DMS53 treated with DMSO at 0.1 percent for 48 hours (cell line): Measurements from ENCODE around the gene FTO.

ENCODE experiments used
- DNase-seq: peaks from one replicate; lab custom pipeline; 2025; ENCODE audit not compliant: unreplicated experiment; lab: John Stamatoyannopoulos, UW

Gene FTO

DNA sequence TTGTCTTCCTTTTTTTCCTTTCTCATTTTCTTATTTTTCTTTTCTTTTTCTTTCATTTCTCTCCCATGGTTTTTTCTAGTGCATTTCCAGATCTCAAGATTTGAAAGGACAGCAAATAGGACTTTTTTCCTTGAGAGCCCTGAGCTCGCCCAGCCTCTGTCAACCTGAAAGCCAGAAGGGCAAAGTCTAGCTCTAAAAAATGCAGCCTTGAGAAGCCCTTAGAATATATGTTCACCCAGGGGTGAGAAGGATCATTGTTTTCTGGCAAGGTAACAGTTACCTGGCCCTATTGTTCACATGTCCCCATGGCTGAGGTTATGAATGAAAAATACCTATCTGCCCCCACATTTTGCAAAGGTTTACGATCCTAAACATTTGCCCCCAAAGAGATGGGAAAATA is 364.3 kb downstream of the FTO start:
- no peak for DNase-seq

DNA sequence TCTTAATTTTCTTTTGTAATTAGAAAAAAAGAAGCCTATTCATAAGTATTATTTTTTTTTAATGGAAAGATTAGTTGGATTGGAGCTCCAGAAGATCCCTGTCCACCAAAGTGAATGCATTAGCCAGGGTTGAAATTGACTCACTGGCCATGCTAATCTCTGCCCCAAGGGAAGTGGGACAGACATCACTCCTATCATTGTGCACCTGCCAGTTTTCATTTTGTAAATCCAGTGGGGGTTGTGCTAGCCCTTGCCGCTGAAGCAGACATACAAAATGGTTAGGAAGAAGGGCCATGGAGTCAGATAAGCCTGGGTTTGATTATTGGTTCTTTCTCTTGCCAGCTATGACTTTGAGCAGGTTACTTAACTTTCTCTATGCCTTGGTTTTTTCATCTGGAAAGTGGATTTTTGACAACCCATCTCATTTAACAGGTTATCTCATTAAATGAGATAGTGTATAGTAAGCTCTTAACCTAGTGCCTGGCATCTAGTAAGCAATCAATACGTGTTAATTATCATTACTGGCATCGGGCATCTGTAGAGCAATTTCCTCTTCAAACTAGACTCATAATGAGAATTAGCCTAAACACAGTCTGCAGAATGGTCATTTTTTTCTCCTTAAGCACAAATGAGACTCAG is 365.8 kb downstream of the FTO start:
- no peak for DNase-seq

DNA sequence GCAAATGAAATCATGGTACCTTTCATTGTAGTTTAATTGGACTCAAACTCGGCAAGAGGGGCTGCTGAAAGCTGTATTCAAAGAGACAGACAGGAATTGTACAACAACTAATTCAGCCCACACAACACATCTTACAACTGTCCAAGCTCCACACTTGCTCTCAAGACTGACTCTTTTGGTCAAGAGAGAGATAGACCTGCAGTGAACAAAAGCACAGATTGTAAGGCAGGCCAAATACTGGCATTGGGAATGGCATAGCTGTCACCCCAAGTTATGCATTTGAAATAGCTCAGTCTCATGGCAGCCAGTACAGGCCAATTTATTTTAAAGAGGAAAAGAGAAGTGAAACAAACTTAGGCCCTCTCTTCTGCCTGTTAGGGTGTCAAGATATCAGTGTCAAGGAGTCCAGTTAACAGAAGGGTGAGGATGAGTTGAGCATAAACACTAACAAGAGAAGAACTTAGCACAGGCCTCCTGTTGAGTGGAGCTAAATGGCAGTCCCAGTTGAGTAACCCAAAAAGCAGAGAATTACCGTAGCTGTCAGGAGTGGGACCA is 366.9 kb downstream of the FTO start:
- no peak for DNase-seq

DNA sequence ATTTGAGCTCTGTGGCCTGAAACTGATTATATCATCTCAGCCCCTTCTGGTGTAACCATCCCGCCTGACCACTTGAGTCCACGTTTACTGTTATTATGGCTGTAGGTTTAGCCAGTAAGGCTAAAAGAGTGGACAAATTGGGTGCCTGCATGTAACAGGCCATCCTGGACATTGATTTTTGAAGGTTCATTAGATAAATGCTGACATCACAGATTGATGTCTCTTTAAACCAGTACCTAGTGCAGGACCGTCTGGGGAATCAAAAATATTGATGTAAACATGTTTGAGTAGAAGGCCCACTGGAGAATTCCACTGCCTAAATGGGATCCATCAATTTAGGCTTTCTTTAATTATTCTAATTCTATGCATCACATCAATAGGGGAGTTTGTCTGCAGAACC is 367.6 kb downstream of the FTO start:
- no peak for DNase-seq

DNA sequence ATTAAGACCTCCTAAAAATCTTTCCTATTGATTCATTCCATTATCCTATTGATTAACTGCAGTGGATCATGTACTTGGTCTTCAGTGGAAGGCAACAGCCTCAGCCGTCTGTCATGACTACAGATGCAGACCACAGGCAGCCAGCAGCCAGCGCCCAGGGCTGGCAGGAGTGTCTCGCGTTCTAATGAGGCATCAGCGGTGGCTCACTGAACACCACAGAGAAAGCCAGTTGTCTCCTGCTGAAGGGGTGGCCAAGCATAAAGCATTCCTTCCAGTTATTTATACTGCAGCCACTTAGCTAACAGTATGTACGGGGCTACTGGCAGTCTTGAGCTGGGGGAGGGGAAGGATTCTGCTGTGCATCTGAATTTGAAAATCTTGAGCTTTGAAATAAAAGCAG is 368.3 kb downstream of the FTO start:
- DNase-seq, result no peak

DNA sequence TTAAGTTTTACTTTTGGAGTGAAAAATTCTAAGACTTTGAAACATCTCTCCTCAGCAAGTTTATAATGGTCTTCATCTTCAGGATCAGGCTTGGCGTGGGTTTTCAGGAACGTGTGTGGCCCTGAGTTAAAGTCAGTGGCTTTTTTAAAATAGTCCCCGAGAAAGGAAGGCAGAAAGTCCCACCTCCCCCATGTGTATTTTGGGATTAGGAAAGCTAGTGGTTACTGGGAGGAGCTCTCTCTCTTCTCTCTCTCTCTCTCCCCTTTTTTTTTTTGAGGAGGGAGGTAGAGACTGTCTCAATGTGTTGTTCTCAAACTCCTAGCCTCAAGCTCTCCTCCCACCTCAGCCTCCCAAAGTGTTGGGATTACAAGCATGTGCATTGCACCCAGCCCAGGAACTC is 369.4 kb downstream of the FTO start:
- no peak for DNase-seq

DNA sequence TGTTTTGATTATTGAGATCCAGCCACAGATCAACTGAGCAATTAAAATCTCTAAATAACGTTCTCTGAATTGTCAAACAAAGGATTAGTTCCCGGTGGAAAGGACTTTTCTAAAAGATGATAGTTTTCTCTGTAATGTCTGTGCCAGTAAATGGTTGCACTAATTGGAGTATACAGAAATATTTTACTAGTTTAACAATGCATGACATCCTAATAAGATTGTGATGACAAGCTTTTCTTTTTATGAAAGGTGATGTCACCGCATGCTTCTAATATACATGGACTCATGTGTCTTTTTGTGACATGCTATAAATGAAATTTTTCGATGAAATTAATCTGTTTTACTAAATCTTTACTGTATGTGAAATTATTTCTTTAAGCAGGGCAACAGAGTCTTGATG is 371.5 kb downstream of the FTO start:
- no peak for DNase-seq

DNA sequence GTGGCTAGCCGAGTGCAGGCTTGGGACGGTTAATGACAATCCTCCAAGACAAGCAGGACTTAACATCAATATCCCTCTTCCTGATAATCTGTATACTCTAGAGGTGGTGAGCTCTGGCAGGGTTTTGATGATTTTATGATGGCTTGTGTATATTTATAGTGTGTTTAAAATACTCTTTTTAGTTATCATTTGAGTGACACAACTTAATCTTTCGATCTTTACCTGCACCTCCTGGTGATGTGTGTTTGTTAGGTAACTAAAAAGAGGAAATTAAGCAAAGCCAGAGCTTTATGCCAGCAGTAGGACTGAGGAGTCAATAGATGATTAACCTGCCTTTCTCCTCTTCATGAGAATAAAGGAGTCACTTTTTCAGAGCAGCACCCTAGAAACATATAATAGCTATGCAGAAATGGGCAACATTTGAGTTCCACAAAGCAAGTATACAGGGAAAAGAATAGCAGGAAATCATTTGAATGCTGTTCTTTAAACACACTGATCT is 372.1 kb downstream of the FTO start:
- DNase-seq, result no peak

DNA sequence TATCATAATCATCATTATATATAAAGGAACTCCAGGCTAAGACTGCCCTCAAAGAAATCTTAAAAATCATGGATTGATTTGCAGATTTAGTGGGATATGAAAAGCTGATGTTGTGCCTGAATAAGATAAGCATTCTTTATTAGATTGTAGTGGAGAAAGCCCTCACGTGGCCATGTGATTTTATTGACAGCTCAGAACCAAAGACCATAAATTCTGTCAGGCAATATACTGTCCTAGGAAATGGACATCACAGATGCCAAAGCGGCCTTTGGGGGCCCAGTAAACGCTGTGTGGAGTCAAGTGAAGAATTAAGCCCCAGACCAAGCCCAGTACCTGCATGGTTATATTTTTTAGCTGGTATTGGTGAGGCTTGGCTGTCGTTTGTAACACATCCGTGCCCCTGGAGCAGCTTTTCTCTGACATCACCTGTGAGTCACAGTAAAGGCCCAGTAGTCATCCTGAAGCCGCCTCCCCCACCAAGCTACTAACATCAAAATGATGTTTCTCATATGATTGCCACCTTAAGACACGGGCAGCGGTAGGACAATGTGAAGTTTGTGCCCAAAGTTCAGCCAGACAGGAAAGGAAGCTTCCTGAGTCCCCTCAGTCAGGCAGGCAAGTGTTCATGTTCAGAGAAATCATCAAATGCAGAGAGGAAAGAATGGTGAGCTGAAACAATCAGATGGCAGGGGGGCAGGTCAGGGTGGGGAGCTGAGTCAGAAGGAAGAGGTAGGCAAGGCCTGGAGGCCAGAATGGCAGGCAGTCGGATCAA is 373.3 kb downstream of the FTO start:
- no peak for DNase-seq

DNA sequence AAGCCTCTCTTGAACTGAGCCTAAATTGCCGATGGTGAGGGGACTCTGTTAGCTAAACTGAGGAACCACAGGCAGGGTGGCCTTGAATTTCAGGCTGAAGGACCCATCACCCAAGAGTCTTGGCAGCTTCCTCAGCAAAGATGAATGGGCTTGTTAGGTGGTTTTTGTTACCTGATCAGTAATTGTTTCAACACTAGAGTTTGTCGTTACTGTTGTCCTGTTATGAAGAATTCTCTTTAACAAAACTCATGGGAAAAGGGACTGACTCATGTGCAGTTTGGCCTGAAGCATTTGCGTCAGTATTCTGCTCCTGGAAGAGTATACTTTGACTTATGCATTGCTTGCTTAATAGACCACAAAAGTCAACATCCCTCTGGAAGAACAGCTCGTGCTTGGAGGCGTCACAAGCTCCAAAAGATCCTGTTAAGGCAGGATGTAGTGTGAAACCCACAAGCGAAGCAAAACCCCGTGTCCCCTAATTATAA is 376.6 kb downstream of the FTO start:
- DNase-seq, result no peak

DNA sequence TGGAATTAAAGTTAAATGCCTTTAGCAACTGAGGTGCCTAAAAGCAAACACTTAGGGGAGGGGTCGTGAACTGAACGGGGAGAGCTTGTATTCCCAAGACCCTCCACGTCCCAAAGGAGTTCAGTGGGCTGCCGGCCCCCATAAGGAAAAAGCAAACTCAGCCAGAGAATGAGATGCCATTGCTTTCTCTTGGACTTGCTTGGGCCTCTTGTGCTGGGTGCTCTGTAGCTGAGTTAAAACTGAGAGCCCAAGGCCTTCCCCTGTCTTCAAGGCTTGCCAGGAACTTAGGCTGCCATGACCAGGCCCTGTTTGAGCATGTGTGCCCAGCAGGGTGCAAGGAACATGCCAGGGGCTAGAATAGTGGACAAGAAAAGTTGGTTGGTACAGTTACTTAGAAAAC is 382.8 kb downstream of the FTO start:
- no peak for DNase-seq

DNA sequence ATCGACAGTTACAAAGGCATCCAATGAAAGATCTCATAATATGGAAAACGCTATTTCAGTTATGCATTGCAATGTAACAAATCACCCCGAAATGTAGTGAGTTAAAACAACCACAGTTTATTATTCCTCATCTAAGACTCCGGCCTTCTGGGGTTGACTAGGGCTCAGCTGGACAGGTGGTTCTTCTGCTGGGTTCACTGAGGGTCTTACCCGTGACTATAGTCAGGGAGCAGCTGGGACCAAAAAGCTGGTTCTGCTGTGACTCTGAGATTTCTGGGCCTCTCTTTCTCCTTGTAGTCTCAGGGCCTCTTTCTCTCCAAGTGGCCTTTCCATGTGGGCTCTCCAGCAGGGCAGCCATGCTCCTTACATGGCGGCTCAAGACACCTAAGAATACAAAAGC is 386.6 kb downstream of the FTO start:
- DNase-seq, result no peak

DNA sequence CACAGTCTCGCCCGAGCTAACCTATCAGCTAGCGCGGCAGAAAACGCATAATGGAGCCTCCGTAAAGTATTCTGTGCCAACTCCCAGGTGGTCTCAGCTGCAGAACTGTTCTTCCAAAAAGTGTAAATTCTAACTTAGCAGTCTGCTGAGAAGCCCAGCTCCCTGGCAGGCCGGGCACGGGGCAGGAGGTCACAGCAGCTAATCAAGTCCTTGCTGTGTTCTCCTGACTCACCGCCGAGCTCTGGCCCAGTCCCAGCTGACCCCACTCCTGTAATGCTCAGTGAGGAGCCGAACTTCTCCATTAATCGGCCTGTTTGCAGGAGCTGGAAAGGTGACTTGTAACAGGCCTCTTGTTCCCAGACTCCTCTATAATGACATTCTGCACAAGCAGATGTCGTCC is 389.3 kb downstream of the FTO start:
- no peak for DNase-seq

DNA sequence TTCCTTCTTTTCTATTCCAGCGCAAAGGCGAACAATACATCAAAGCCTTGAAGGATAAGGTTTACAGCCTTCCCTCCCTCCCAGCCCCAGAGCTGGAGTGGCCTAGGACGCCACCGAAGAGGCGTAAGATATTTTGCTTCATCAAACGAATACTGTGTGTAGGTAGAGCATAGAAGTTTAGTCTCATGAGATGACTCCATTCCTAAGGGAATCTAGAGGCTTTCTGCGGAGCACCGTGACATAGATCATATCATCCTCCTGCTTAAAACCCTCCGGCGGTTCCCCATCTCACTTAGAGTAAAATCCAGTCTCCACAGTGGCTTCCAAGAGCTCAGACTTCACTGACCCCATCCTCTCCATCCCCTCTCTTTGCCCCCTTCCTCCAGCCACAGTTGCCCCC is 390.7 kb downstream of the FTO start:
- no peak for DNase-seq

DNA sequence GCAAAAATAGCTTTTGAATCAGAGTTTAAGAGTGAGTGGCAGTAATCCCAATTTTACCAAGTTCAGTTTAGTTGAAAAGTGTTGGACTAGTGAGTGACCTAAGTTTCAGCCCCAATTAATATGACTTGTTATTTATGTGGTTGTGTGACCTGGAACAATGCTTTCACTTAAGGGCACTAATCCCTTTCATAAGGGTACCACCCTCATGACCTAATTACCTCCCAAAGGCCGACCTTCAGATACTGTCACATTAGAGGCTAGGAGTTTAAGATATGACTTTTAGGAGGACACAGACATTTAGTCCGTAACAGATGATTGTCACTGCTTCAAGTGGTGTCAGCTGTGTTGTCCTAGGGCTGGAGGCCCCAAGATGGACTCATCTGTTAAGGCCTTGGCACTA is 392.7 kb downstream of the FTO start:
- DNase-seq, result no peak

DNA sequence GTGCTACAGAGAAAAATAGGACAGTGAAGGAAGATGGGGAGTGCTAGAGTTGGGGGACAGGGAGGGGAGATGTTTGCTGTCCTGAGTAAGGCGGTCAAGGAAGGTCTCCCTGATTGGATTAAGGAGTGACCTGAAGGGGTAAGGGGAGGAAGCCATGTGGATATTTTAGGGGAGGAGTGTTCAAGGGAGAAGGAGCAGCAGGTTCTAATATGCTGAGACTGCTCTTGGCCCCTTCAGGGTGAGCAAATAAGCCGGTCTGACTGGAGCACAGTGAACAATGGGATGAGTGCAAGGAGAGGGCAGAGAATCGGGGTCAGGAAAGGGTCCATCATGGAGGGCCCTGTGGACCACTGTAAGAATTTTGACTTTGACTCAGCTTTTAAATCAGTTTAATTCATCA is 393.8 kb downstream of the FTO start:
- DNase-seq, result no peak

DNA sequence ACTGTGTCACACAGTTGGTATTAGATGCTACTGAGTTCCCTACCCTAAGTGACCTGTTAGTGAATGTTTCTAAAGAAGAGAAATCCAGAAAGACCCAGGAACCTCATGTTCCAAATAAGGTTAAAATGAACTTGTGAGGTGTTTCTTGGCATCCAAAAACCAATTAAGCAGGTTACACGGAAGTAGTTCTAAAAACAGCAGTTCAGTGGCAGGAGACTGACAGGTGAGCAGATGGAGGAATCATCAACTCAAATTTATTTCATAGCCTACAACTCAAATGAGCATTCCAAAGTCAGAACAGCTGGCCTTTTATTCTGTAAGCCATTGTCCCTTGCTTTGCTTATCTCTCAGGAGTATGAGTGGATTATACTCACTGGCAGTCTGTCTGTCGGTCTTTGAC is 394.3 kb downstream of the FTO start:
- no peak for DNase-seq

DNA sequence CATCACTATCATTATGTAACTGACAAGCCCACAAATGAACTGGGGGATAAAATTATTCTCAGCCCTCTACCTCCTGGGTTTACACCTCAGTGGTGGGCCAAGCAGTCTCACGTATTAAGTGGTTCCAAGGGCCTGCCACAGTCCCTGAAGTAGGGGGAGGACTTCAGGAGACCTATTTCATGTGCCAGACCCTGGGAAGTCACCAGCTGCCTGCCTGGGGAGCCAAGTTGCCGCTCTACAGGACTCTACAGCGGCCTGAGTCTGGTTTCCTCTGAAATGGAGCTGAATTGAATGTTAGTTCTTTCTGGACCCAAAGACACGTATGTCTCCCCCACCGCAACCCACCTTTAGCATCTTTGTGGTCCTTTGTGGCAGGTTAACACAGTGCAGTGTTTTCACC is 395.7 kb downstream of the FTO start:
- DNase-seq, result no peak

DNA sequence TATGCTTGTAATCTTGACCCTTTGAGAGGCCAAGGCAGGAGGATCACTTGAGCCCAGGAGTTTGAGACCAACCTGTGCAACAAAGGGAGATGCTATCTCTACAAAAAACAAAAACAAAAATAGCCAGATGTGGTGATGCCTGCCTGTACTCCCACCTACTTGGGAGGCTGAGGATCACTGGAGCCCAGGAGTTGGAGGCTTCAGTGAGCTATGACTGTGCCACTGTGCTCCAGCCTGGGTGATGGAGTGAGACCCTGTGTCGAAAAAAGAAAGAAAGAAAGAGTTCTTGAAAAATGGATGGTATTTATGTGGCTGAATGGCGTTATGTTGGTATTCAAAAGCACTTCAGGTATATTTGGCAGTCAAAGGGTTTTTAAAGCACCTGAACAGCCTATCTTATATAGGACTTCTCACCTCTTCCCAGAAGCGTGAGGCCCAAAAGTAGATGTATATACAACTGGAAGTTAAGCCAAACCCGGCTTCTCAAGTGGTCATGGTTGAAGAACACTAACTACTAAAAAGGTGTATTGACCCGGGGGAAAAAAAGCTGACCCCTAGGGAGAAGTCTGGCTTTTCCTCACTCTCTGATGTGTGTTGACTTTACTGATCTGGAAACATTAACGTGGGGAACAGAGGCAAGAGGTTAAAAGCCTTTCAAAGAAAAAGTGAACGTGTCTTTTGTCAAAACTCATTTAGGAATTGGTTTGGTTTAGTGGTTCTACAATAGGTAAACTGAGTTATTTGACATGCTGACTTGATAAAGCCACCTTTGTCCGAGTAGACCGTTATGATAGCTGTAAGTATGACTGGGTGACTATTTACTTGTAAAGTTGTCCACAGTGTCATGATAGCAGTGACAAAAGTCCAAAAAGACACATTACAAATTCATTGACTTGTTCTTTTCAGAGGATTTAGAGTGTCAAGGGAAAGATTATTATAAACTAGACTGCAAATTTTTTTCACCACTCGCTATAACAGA is 399.2 kb downstream of the FTO start:
- DNase-seq, result no peak

DNA sequence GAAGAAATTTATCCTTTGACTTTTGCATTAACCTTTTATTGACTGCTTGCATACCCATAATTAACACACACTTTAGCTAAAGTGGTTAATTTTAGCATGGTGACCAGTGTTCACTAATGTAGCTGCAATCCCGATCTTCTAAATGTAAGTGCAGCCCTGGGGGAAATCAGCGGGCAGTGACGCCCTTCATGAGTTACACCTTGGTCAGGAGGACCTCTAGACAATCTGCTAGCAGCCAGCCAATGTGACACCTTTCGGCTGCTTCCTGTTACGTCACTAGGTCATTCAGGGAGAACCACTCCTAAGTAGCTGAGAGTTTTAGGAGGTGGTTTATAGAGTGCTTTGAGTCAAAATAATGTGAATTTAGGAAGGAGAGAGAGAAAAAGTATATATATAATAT is 402.1 kb downstream of the FTO start:
- no peak for DNase-seq

DNA sequence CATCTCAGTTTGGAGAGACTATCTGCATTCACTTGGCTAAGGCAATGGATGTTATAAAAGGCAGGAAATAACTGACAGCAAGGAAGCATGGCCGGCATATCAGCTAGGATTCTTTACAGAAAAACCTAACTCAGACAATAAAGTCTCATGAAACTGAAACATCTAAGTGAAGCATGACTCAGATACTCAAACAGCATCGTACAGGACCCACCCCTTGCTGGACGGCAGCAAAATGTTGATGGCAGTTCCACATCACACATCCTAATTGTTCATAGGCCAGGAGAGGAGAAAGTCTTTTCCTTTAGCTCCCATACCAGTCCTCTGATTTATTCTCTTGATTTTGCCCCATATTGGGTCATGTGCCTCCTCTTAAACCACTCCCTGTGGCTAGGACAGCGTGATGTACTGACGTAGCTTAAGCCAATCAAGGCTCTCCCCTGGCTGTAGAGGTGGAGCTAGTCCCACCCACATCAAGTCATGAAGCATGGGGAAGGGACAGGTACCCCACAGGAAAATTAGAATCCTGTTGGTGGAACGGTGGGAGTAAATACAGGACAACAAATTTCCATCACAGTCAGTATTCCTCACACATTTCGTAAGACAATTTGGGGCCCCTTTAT is 403.7 kb downstream of the FTO start:
- no peak for DNase-seq
